GM19328 (cell line): ENCODE data around the gene BRF1.
"Not testable (repeated sequence)": the region's sequence is repeated elsewhere in the genome, so short reads cannot be mapped to it uniquely, and the experiment has no call there.

Experiments
- ATAC-seq: cut with Tn5 transposase; IDR thresholded peaks from one replicate; pipeline ENCODE4 v1.9.1; 2021; ENCODE audit warnings: mild to moderate bottlenecking, moderate library complexity; ENCODE audit not compliant: unreplicated experiment

The BRF1 gene

GRCh38 chr14:105333613-105334364 is 33.0 kb upstream of the BRF1 start:
- ATAC-seq: no peak

- ATAC-seq: no peak
These were observed 32.3 kb upstream of the BRF1 start for GRCh38 chr14:105333020-105333490.

DNA sequence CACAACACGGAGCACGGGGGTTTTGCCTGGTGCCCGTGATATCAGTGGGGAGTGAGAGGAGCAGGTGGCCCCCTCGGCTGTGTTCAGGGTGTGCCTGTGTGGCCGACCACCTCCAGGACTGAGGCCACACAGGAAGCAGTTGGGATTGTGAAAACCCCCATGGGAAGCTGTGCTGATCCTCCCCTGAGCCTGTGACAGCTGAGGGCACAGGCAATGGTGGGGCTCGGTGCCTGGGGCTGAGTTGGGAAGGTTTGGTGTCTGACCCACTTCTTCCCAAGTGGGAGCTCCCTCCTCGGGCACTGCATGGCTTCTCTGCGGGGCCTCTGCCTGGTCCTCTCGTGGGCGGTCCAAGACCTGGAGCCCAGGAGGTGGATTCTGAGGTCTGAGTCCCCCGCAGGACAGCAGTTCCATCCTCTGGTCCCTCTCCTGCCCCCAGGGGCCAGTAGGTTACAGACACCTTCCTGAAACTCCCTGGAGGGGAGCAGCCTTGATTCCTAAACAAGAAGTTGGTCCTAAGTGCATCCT is 31.6 kb upstream of the BRF1 start:
- ATAC-seq: no peak

GRCh38 chr14:105331575-105332349 is 31.0 kb upstream of the BRF1 start:
- no peak for ATAC-seq

DNA sequence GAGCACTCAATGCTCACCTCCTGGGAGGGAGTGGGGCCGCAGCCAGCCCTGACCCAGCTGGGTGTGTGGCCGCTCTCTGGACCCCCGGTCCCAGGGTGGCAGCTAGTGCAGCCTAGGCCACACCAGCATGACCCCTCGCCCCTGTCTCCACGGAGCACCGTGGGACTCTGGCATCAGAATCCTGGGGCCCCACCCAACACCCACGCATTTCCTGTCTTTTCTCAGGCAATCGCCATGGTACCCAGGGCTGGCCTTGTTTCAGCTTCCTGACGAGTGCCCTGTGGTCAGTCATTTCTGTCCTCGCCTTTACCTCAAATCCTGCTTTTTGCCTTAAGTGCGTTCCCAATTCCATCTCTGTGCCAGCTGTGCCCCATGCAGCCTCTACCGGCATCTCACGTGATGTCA is 29.7 kb upstream of the BRF1 start:
- no peak for ATAC-seq

DNA sequence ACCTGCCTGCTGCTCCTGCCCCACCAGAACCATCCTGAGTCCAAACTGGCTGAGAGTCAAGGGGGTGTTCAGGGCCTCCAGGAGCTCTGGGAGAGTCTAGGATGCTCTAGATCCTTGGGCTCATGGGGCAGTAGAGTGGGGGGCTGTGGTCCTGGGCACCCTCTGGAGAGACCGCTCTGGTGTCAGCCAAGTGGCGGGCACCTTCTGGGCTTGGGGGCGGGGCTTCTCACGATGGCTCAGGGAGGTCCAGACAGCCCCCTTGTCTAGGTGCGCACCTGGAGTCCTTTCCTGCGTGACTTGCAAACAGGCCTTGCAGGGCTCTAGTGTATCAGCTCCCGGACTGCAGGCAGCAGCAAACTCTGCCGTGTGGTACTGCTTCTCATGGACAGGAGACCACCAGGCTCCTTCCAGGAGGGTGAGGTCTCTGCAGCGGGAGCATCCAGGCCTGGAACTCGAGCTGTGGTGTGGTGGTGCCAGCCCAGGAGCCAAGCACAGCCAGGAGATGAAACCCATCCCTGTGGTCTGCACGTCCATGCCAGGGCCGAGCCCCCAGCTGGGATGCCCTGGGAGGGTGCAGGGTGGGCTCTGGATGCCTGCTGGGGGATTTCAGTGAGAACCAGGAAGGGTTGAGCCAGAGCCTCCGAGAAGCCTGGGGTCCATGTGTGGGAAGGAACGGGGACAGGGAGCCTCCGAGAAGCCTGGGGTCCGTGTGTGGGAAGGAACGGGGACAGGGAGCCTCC is 28.8 kb upstream of the BRF1 start:
- no peak for ATAC-seq

DNA sequence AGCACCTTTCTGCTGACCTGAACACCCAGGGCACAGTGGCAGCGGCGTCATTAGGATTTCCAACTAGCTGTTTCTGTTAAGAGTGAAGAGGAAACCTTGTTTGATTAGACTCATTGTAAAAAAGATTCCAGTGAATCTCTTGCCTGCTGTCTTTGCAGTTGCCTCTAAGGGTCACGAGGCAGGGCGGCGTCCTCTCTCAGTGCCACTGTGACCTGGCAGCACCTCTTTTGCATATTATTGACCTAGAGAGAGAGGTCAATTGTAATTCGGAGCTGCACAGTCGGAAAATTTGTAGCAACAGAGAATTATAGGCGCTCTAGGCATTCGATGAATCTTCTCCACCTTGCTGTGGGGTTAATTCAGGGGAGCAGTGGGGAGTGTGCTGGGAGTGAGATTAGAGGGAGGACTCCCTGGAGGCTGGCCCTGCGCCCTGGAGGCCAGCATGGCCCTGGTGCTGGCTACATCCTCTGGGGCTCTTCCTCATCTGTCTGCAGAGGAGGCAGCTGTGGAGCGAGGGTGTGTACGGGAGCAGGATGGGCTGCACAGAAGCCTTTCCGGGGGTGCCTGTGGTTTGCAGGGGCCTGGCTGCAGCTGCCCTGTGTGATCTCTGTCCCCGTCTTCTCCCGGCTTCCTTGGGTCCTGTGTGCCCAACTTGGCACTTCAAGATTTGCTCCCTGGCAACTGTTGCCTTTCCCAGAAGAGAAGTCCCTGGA is 28.0 kb upstream of the BRF1 start:
- ATAC-seq: no peak

GRCh38 chr14:105328070-105328677 is 27.4 kb upstream of the BRF1 start:
- no peak for ATAC-seq

DNA sequence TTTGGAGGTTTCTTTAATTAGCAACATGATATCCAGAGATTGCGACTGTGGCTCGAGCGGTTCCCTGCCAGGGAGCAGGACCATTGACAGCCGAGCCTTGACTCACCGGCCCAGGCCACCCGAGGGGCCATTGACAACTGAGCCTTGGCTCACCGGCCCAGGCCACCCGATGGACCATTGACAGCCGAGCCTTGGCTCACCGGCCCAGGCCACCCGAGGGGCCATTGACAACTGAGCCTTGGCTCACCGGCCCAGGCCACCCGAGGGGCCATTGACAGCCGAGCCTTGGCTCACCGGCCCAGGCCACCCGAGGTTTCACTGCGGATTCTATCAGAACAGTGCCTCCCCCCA is 26.9 kb upstream of the BRF1 start:
- ATAC-seq: not testable (repeated sequence)

GRCh38 chr14:105326891-105327694 is 26.3 kb upstream of the BRF1 start:
- ATAC-seq: no peak

DNA sequence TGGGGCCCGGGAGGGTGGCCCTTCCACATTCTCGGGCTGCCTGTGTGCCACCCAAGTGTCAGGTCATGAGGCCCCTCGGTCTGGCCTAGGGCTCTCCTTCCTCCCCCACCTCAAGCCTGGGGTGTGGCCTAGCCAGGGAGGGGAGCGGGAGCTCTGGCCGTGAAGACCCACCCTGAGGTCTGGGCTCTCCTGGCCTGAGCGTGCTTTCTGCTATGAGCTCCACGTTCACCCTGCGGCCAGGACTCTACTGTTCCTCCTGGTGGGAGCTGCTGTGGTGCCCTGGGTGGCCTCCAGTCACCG is 25.7 kb upstream of the BRF1 start:
- ATAC-seq: no peak

DNA sequence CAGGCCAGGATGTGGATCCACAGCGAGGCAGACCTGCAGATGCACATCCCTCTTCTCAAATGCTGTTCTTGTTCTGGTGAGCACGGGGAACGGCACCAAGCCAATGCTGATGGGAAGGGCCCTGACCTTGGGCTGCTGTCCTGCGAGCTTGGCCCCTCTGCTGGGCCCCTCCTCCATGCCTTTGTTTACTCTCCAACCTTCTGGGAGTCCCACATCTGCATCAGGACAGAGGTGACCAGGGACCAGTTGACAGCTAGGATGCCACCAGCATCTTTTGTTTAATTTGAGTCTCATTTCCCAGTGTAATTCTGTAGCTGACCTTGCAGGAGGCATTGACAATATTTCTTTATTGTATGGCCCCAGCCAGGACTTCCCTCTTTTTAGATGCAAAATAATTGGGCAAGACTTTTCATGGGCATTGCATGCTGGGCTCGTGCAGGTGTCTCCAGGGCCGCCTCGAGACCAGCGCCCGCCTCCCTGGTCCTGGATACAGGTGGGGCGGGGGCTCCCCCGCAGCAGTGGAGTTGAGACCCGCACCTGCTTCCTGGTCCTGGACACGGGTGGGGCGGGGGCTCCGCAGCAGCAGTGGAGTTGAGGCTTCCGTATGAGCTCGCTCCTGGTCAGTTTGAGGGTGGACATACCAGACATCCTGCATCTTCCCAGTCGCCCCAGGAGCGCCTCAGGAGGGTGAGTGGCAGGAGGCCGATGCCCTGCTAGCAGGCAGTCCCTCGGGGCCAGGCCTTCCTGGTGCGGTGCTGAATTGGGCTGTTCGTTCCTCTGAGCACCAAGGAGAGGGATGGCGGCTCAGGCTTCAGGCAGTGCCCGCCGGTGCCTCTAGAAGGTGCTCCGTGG is 25.1 kb upstream of the BRF1 start:
- ATAC-seq: no peak

- ATAC-seq: no peak
These were observed 24.5 kb upstream of the BRF1 start for GRCh38 chr14:105325303-105325702.

GRCh38 chr14:105324871-105325270 is 24.1 kb upstream of the BRF1 start:
- ATAC-seq: no peak

- no peak for ATAC-seq
These were observed 23.4 kb upstream of the BRF1 start for GRCh38 chr14:105324080-105324778.

DNA sequence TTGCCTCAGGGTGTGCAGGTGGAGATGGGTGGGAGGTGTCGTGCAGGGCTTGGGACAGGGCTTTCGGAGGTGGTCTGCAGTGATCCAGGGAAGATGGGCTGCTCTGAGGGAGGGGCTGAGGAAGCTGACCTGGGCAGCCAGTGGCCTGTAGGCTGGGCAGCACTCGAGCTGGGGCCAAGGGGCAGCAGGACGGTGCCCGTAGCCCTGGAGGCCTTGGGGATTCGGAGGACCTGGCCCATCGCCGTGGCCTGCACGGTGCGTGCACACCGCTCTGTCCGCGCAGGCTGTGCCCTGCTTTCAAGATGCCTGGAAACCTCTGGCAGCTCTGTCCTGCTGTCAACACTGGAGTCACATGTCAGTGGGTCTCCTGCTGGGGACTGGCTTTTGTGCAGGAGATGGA is 22.9 kb upstream of the BRF1 start:
- ATAC-seq: no peak

DNA sequence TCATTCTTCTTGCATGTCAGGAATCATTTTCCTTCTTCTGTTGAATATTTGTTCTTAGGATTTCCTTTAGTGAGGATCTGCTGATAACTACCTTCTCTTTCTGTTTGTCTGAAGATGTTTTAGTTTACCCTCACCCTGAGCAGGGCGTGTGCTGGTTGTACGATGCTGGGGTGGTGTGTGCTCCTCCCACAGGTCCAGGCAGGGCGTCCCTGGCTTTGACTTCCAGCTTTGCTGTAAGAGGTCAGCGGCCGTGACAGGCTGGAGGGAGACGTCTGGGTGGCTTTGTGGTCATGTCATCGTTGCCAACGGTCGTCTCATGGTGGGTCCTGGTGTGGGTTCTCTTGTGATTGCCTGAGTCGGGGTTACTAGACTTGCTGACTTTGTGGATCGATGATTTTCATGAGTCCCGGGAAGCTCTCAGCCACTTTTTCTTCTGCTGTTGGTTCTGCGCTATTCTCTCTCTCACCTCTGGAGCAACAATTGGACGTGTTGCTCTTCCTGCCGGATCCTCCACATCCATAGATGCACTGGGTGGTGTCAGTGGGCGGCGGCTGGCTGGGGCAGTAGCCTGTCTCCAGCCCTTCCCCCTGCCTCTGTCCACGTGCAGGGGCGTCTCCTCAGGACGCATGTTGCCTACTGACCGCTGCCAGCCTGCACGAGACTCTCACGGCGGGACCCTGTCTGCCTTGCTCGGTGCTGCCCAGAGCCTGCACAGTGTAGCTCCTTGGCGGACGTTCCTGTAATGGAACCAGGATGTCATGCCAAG is 22.2 kb upstream of the BRF1 start:
- no peak for ATAC-seq

GRCh38 chr14:105317546-105317945 is 16.7 kb upstream of the BRF1 start:
- no peak for ATAC-seq
